PC-9 (cell line): ENCODE results near the gene OR2AG2. TPM values are rescaled to one million over a fixed set of nuclear protein-coding genes. Genes with fewer than 3 reads are reported as not detected.

Experiments
- BruUV-seq: library from RNA; stranded (reverse); fragments of 400-500 nt; replicated peaks from 2 replicates; lab custom pipeline; 2021; lab: Mats Ljungman, UMichigan
- CTCF ChIA-PET: fragments of 300-600 bp; sonication (Branson Sonifier 250); formaldehyde crosslinking; loops from one replicate; lab custom pipeline; 2022; ENCODE audit warnings: antibody characterized with exemption; lab: Charles Lee
- POLR2A ChIA-PET: fragments of 300-600 bp; sonication (Branson Sonifier 250); formaldehyde crosslinking; loops from one replicate; lab custom pipeline; 2022; ENCODE audit warnings: antibody characterized with exemption; ENCODE audit not compliant: unreplicated experiment; lab: Charles Lee
- DNase-seq, 2 experiments: peaks; one replicate each; pipeline versions ENCODE4 v3.0.0 to v3.0.0-alpha.2; 2015 to 2022; ENCODE audit warnings: mixed read lengths in 1 of 2
- H2AFZ ChIP-seq: fragments of 200-600 bp; sonication (generic); 2 replicates; pipeline ENCODE4 v1.8.1; 2017; ENCODE audit warnings: antibody characterized with exemption
- H3F3A ChIP-seq: fragments of 200-600 bp; sonication (generic); 2 replicates; pipeline ENCODE4 v1.8.1; 2017; ENCODE audit warnings: antibody characterized with exemption, mild to moderate bottlenecking, low read depth; ENCODE audit not compliant: insufficient read depth
- H3K27ac ChIP-seq: fragments of 200-600 bp; sonication (generic); 2 replicates; pipeline ENCODE4 v1.6.1; 2016; ENCODE audit warnings: mixed run types
- H3K27me3 ChIP-seq: fragments of 200-600 bp; sonication (generic); 2 replicates; pipeline ENCODE4 v1.6.1; 2016; ENCODE audit warnings: low read depth, mixed run types; ENCODE audit not compliant: insufficient read depth
- H3K36me3 ChIP-seq: fragments of 200-600 bp; sonication (generic); 2 replicates; pipeline ENCODE4 v1.6.1; 2016; ENCODE audit warnings: low read depth, mixed run types
- H3K4me1 ChIP-seq: fragments of 200-600 bp; sonication (generic); replicated peaks from 2 replicates; pipeline ENCODE4 v1.6.1; 2016; ENCODE audit warnings: mixed run types; ENCODE audit not compliant: insufficient read depth
- H3K4me2 ChIP-seq: fragments of 200-600 bp; sonication (generic); 2 replicates; pipeline ENCODE4 v1.6.1; 2017; ENCODE audit warnings: mixed run types
- H3K4me3 ChIP-seq: fragments of 200-600 bp; sonication (generic); 2 replicates; pipeline ENCODE4 v1.6.1; 2016; ENCODE audit warnings: mixed run types
- H3K79me2 ChIP-seq: fragments of 200-600 bp; sonication (generic); 2 replicates; pipeline ENCODE4 v1.6.1; 2017; ENCODE audit warnings: low read depth, mixed run types
- H3K9me2 ChIP-seq: fragments of 200-600 bp; sonication (generic); 2 replicates; pipeline ENCODE4 v1.8.1; 2017; ENCODE audit warnings: mild to moderate bottlenecking; ENCODE audit not compliant: insufficient read depth
- H3K9me3 ChIP-seq: fragments of 200-600 bp; sonication (generic); 2 replicates; pipeline ENCODE4 v1.8.1; 2016; ENCODE audit warnings: low read depth; ENCODE audit not compliant: insufficient read depth
- H4K20me1 ChIP-seq: fragments of 200-600 bp; sonication (generic); 2 replicates; pipeline ENCODE4 v1.8.1; 2017; ENCODE audit not compliant: insufficient read depth
- EZH2 ChIP-seq: fragments of 200-600 bp; sonication (generic); IDR thresholded peaks from 2 replicates; pipeline ENCODE4 v1.8.0; 2017; ENCODE audit warnings: antibody characterized with exemption, low read depth
- intact Hi-C: fragments of 100-400 bp; cut with micrococcal nuclease; formaldehyde crosslinking; loops from one replicate; pipeline ENCODE4 v1.10.0; 2022; ENCODE audit not compliant: unreplicated experiment
- total RNA-seq: library from RNA; stranded (reverse); gene quantifications from 2 replicates; pipeline ENCODE4 v1.2.3, GENCODE V29; 2021
- TF ChIP-seq, protein P1 (sequence below): fragments of 200-600 bp; sonication (generic); conservative IDR thresholded peaks from 2 replicates; pipeline ENCODE4 v1.6.1; 2017; ENCODE audit warnings: mixed run types, antibody characterized with exemption, mild to moderate bottlenecking, moderate library complexity

OR2AG2 gene
- total RNA-seq, 1 experiment from 2014 or later, result 0.11 TPM

GRCh38 chr11:6725386-6725896 is 46.3 kb downstream of the OR2AG2 start:
- no peaks in the 10 kb centered on the region for H3F3A ChIP-seq
- no peaks in the 10 kb centered on the region for H4K20me1 ChIP-seq
- no peaks in the 10 kb centered on the region for H3K9me3 ChIP-seq
- ChIA-PET POLR2A (no interaction called here), CTCF (no interaction called here)
- H3K79me2 ChIP-seq, result no peaks in the 10 kb centered on the region
- TF ChIP-seq, protein P1, sequence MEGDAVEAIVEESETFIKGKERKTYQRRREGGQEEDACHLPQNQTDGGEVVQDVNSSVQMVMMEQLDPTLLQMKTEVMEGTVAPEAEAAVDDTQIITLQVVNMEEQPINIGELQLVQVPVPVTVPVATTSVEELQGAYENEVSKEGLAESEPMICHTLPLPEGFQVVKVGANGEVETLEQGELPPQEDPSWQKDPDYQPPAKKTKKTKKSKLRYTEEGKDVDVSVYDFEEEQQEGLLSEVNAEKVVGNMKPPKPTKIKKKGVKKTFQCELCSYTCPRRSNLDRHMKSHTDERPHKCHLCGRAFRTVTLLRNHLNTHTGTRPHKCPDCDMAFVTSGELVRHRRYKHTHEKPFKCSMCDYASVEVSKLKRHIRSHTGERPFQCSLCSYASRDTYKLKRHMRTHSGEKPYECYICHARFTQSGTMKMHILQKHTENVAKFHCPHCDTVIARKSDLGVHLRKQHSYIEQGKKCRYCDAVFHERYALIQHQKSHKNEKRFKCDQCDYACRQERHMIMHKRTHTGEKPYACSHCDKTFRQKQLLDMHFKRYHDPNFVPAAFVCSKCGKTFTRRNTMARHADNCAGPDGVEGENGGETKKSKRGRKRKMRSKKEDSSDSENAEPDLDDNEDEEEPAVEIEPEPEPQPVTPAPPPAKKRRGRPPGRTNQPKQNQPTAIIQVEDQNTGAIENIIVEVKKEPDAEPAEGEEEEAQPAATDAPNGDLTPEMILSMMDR, result no peak
- no peak for TF ChIP-seq EZH2
- H3K27me3 ChIP-seq, result no peaks in the 10 kb centered on the region
- intact Hi-C loops, result no loop called here
- H3K36me3 ChIP-seq, result no peaks in the 10 kb centered on the region
- DNase-seq, result no peak
- no peak overlapping the region for H3K4me3 ChIP-seq
- H2AFZ ChIP-seq, result no peak overlapping the region
- no TSS peak for BruUV-seq
- H3K4me1 ChIP-seq, result no peaks in the 10 kb centered on the region
- no peaks in the 10 kb centered on the region for H3K9me2 ChIP-seq
- H3K27ac ChIP-seq, result no peak overlapping the region
- no peak overlapping the region for H3K4me2 ChIP-seq

GRCh38 chr11:6724013-6724412 is 47.8 kb downstream of the OR2AG2 start:
- ChIA-PET CTCF (no interaction called here), POLR2A (no interaction called here)
- H3K4me3 ChIP-seq, result no peak overlapping the region
- no peaks in the 10 kb centered on the region for H3K27me3 ChIP-seq
- H3K9me3 ChIP-seq, result no peaks in the 10 kb centered on the region
- H3K9me2 ChIP-seq, result no peaks in the 10 kb centered on the region
- no peak overlapping the region for H2AFZ ChIP-seq
- no peak overlapping the region for H3K4me2 ChIP-seq
- TF ChIP-seq, protein P1, result no peak
- TF ChIP-seq EZH2, result no peak
- H3F3A ChIP-seq, result no peaks in the 10 kb centered on the region
- intact Hi-C loops, result no loop called here
- no peak overlapping the region for H3K27ac ChIP-seq
- no TSS peak for BruUV-seq
- no peaks in the 10 kb centered on the region for H3K4me1 ChIP-seq
- no peaks in the 10 kb centered on the region for H3K36me3 ChIP-seq
- no peak for DNase-seq
- H3K79me2 ChIP-seq, result no peaks in the 10 kb centered on the region
- no peaks in the 10 kb centered on the region for H4K20me1 ChIP-seq

GRCh38 chr11:6721343-6721742 is 50.4 kb downstream of the OR2AG2 start:
- no peak overlapping the region for H2AFZ ChIP-seq
- H3K79me2 ChIP-seq, result no peaks in the 10 kb centered on the region
- H3K27me3 ChIP-seq, result no peaks in the 10 kb centered on the region
- H3K9me3 ChIP-seq, result no peaks in the 10 kb centered on the region
- ChIA-PET CTCF (no interaction called here), POLR2A (no interaction called here)
- no peak overlapping the region for H3K4me2 ChIP-seq
- no peaks in the 10 kb centered on the region for H3F3A ChIP-seq
- H3K4me1 ChIP-seq, result no peaks in the 10 kb centered on the region
- intact Hi-C loops, result no loop called here
- no peak for DNase-seq
- no TSS peak for BruUV-seq
- no peak overlapping the region for H3K4me3 ChIP-seq
- no peak overlapping the region for H3K27ac ChIP-seq
- no peaks in the 10 kb centered on the region for H3K9me2 ChIP-seq
- no peaks in the 10 kb centered on the region for H3K36me3 ChIP-seq
- no peaks in the 10 kb centered on the region for H4K20me1 ChIP-seq
- TF ChIP-seq EZH2, result no peak
- TF ChIP-seq, protein P1, result no peak
